ENCODE data around the gene PRKN. TPM values are rescaled to one million over a fixed set of nuclear protein-coding genes. Genes with fewer than 3 reads are reported as not detected.

PRKN gene
- total RNA-seq, 4 donors from 2014 or later = 5.2 to 121 (median 6.9) TPM

- H3K36me3 ChIP-seq = no peaks in the 10 kb centered on the region
- H3K4me1 ChIP-seq = no peaks in the 10 kb centered on the region
- 53 to 63% methylated on average over 3 of the region's 3 CpGs for WGBS, 2 donors
- no peaks in the 10 kb centered on the region for H3K27me3 ChIP-seq
- no peak overlapping the region for H3K27ac ChIP-seq
- TF ChIP-seq CTCF (IDR thresholded peaks at IDR 0.05) (no peak), POLR2A (IDR thresholded peaks at IDR 0.05) (no peak)
- H3K9me3 ChIP-seq = no peaks in the 10 kb centered on the region
- no peak for DNase-seq
- intact Hi-C loops (cut with DNase I) = no loop called here
- no peak overlapping the region for H3K4me3 ChIP-seq (replicated peaks in 1 of 3)
Measured at GRCh38 chr6:161921602-161922395, 805.8 kb downstream of the PRKN start.

- H3K27me3 ChIP-seq = no peaks in the 10 kb centered on the region
- DNase-seq = no peak
- no peaks in the 10 kb centered on the region for H3K9me3 ChIP-seq
- no peaks in the 10 kb centered on the region for H3K36me3 ChIP-seq
- TF ChIP-seq POLR2A (IDR thresholded peaks at IDR 0.05) = no peak
- no peak for TF ChIP-seq CTCF (IDR thresholded peaks at IDR 0.05)
- intact Hi-C loops (cut with DNase I) = no loop called here
- H3K27ac ChIP-seq = no peak overlapping the region
- no peaks in the 10 kb centered on the region for H3K4me1 ChIP-seq
- H3K4me3 ChIP-seq (replicated peaks in 1 of 3) = no peak overlapping the region
- 62 to 65% methylated on average over 2 of the region's 2 CpGs for WGBS, 2 donors
Measured at GRCh38 chr6:161919691-161920090, 807.9 kb downstream of the PRKN start.

GRCh38 chr6:161918628-161919205 is 808.8 kb downstream of the PRKN start:
- no peaks in the 10 kb centered on the region for H3K36me3 ChIP-seq
- 79 to 82% methylated on average over 15 of the region's 15 CpGs for WGBS, 2 donors
- no peak overlapping the region for H3K4me3 ChIP-seq (replicated peaks in 1 of 3)
- DNase-seq = no peak
- H3K9me3 ChIP-seq = no peaks in the 10 kb centered on the region
- H3K27me3 ChIP-seq = no peaks in the 10 kb centered on the region
- TF ChIP-seq CTCF (IDR thresholded peaks at IDR 0.05) (no peak), POLR2A (IDR thresholded peaks at IDR 0.05) (no peak)
- no peaks in the 10 kb centered on the region for H3K4me1 ChIP-seq
- intact Hi-C loops (cut with DNase I) = no loop called here
- no peak overlapping the region for H3K27ac ChIP-seq

- no peaks in the 10 kb centered on the region for H3K27me3 ChIP-seq
- no peak overlapping the region for H3K4me3 ChIP-seq (replicated peaks in 1 of 3)
- no peaks in the 10 kb centered on the region for H3K9me3 ChIP-seq
- no peaks in the 10 kb centered on the region for H3K4me1 ChIP-seq
- H3K36me3 ChIP-seq = no peaks in the 10 kb centered on the region
- WGBS, 2 donors = 89 to 97% methylated on average over 6 of the region's 6 CpGs
- intact Hi-C loops (cut with DNase I) = no loop called here
- DNase-seq = no peak
- no peak for TF ChIP-seq POLR2A (IDR thresholded peaks at IDR 0.05)
- TF ChIP-seq CTCF (IDR thresholded peaks at IDR 0.05) = no peak
- H3K27ac ChIP-seq = no peak overlapping the region
Measured at GRCh38 chr6:161918109-161918531, 809.4 kb downstream of the PRKN start.

GRCh38 chr6:161917645-161918044 is 809.9 kb downstream of the PRKN start:
- no peak for DNase-seq
- H3K27ac ChIP-seq = no peak overlapping the region
- H3K4me1 ChIP-seq = no peaks in the 10 kb centered on the region
- H3K36me3 ChIP-seq = no peaks in the 10 kb centered on the region
- TF ChIP-seq POLR2A (IDR thresholded peaks at IDR 0.05) = no peak
- no peak for TF ChIP-seq CTCF (IDR thresholded peaks at IDR 0.05)
- 73 to 80% methylated on average over 4 of the region's 4 CpGs for WGBS, 2 donors
- no peak overlapping the region for H3K4me3 ChIP-seq (replicated peaks in 1 of 3)
- intact Hi-C loops (cut with DNase I) = no loop called here
- no peaks in the 10 kb centered on the region for H3K9me3 ChIP-seq
- no peaks in the 10 kb centered on the region for H3K27me3 ChIP-seq

Data from thyroid gland (tissue), 4 donors.